DOHH2 (cell line): ENCODE results near the gene EHD3.

Experiments used
- H3F3A ChIP-seq: fragments of 200-600 bp; sonication (generic), shearing (Covaris generic); 2 replicates; pipeline ENCODE4 v1.6.0; 2016; ENCODE audit warnings: antibody characterized with exemption, mild to moderate bottlenecking; ENCODE audit not compliant: control insufficient read depth, insufficient read depth
- H3K27ac ChIP-seq: fragments of 200-600 bp; sonication (generic); 2 replicates; pipeline ENCODE4 v1.5.1; 2014; ENCODE audit warnings: low read depth, mild to moderate bottlenecking, low read length, moderate library complexity
- H3K27me3 ChIP-seq: fragments of 200-600 bp; sonication (generic); 2 replicates; pipeline ENCODE4 v1.6.1; 2014; ENCODE audit warnings: mild to moderate bottlenecking, low read length, mixed read lengths; ENCODE audit not compliant: control insufficient read depth
- H3K36me3 ChIP-seq: fragments of 200-600 bp; sonication (generic); 2 replicates; pipeline ENCODE4 v1.6.1; 2014; ENCODE audit warnings: mild to moderate bottlenecking, low read length, moderate library complexity, mixed read lengths; ENCODE audit not compliant: control insufficient read depth
- H3K4me1 ChIP-seq: fragments of 200-600 bp; sonication (generic); 2 replicates; pipeline ENCODE4 v1.6.1; 2014; ENCODE audit warnings: mild to moderate bottlenecking, low read length, mixed read lengths; ENCODE audit not compliant: control insufficient read depth
- H3K4me2 ChIP-seq: fragments of 200-600 bp; sonication (generic); 2 replicates; pipeline ENCODE4 v1.6.0; 2014; ENCODE audit warnings: mild to moderate bottlenecking, low read length, moderate library complexity
- H3K4me3 ChIP-seq: fragments of 200-600 bp; sonication (generic); 2 replicates; pipeline ENCODE4 v1.5.1; 2014; ENCODE audit warnings: mild to moderate bottlenecking, low read length, mixed read lengths
- H3K79me2 ChIP-seq: fragments of 200-600 bp; sonication (generic); 2 replicates; pipeline ENCODE4 v1.6.1; 2014; ENCODE audit warnings: mild to moderate bottlenecking, low read length, mixed read lengths; ENCODE audit not compliant: control insufficient read depth
- H3K9me2 ChIP-seq: fragments of 200-600 bp; sonication (generic); replicated peaks from 2 replicates; pipeline ENCODE4 v1.6.1; 2014; ENCODE audit warnings: mild to moderate bottlenecking, low read length, mixed read lengths; ENCODE audit not compliant: control insufficient read depth
- H3K9me3 ChIP-seq: fragments of 200-600 bp; sonication (generic); 2 replicates; pipeline ENCODE4 v1.6.1; 2014; ENCODE audit warnings: antibody characterized with exemption, low read length, mixed read lengths; ENCODE audit not compliant: control insufficient read depth, insufficient read depth
- H4K20me1 ChIP-seq: fragments of 200-600 bp; sonication (generic); 2 replicates; pipeline ENCODE4 v1.6.0; 2014; ENCODE audit warnings: low read depth, mild to moderate bottlenecking, antibody characterized with exemption, low read length, moderate library complexity; ENCODE audit not compliant: control insufficient read depth, insufficient read depth
- CTCF ChIP-seq: fragments of 200-600 bp; sonication (generic); IDR thresholded peaks from one replicate; pipeline ENCODE4 v1.5.1; 2014; ENCODE audit warnings: antibody characterized with exemption, mild to moderate bottlenecking, low read depth, low read length; ENCODE audit not compliant: poor library complexity, severe bottlenecking
- EZH2phosphoT487 ChIP-seq: fragments of 200-600 bp; sonication (generic); IDR thresholded peaks from 2 replicates; pipeline ENCODE4 v1.6.1; 2017; ENCODE audit warnings: borderline replicate concordance, mild to moderate bottlenecking, antibody characterized with exemption, low read length, moderate library complexity, mixed read lengths

EHD3 gene

GRCh38 chr2:31238126-31238905 lies 4.4 kb downstream of the EHD3 start:
- Histone ChIP-seq H3K4me3 (no peak overlapping the region), H3K9me3 (no peaks in the 10 kb centered on the region), H3K4me1 (peaks cover 9% of the 10 kb centered on the region), H3K9me2 (no peaks in the 10 kb centered on the region), H3K27ac (no peak overlapping the region), H3K36me3 (no peaks in the 10 kb centered on the region), H4K20me1 (no peaks in the 10 kb centered on the region), H3K79me2 (no peaks in the 10 kb centered on the region), H3K27me3 (peaks cover 17% of the 10 kb centered on the region), H3F3A (0 out of 2 replicates have a peak, but pooled peaks cover 2% of the 10 kb centered on the region), H3K4me2 (no peak overlapping the region)
- TF ChIP-seq CTCF (no peak), EZH2phosphoT487 (no peak)

- no peak overlapping the region for H3K4me2 ChIP-seq
- peaks cover 11% of the 10 kb centered on the region for H3K27me3 ChIP-seq
- no peaks in the 10 kb centered on the region for H3K79me2 ChIP-seq
- 0 out of 2 replicates have a peak, but pooled peaks cover 2% of the 10 kb centered on the region for H3F3A ChIP-seq
- TF ChIP-seq EZH2phosphoT487: no peak
- TF ChIP-seq CTCF: no peak
- no peak overlapping the region for H3K27ac ChIP-seq
- peaks cover 2% of the 10 kb centered on the region; the same call in 1 of the 2 replicates for H3K4me1 ChIP-seq
- no peaks in the 10 kb centered on the region for H3K36me3 ChIP-seq
- no peaks in the 10 kb centered on the region for H4K20me1 ChIP-seq
- H3K9me2 ChIP-seq: no peaks in the 10 kb centered on the region
- H3K9me3 ChIP-seq: no peaks in the 10 kb centered on the region
- no peak overlapping the region for H3K4me3 ChIP-seq
Measured at GRCh38 chr2:31238906-31239592, 5.1 kb downstream of the EHD3 start.

GRCh38 chr2:31239593-31240177 lies 5.7 kb downstream of the EHD3 start:
- no peak for TF ChIP-seq CTCF
- TF ChIP-seq EZH2phosphoT487: no peak
- no peaks in the 10 kb centered on the region for H3K79me2 ChIP-seq
- no peaks in the 10 kb centered on the region for H3K9me2 ChIP-seq
- no peaks in the 10 kb centered on the region for H3K9me3 ChIP-seq
- H3K27me3 ChIP-seq: peaks cover 5% of the 10 kb centered on the region
- 0 out of 2 replicates have a peak, but pooled peaks cover 2% of the 10 kb centered on the region for H3F3A ChIP-seq
- no peak overlapping the region for H3K4me2 ChIP-seq
- H3K4me1 ChIP-seq: no peaks in the 10 kb centered on the region
- H3K36me3 ChIP-seq: no peaks in the 10 kb centered on the region
- no peak overlapping the region for H3K27ac ChIP-seq
- no peak overlapping the region for H3K4me3 ChIP-seq
- no peaks in the 10 kb centered on the region for H4K20me1 ChIP-seq
